Putamen (tissue), 1 donor: ENCODE data around the gene ALAS1.

ENCODE experiments used
- DNase-seq: peaks from one replicate; pipeline ENCODE4 v3.0.0-alpha.2; 2016; ENCODE audit warnings: low spot score

The ALAS1 gene

DNA sequence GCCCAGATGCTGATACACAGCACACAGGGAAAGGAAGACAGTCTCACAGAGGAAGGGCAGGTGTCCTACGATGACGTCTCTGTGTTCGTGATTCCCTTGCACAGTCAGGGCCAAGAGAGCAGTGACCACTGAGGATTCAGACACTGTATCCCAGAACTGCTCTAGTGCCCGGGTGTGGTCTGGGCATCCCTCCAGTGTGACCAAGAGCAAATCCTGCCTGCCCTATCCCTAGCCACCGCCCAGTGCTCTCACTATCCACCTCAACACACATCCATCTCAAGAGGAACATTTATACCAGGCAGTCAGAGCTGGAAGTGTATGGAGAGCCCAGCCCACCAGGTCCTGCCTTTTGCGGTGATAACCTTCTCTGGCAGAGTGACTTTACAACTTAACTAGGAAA, 51.7 kb downstream of the ALAS1 start:
- no peak for DNase-seq

DNA sequence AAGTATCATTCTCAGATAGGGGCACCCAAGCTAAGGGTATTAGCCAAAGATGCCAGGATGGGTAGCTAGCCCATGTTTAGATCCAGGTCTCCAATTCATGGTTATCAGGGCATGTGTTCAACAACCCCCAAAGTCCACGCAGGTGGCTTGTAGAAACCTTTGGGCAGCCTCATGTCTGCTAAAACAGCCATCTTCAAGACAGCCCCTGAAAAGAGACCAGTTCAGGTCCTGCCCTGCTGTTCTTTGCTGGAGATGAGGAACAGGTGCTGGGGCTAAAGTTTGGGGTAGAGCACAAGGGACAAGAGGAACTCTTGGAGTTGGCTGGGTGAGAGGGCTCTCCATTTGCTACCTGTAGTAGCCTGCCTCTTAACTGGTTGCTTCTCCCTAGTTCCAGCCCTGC, 52.2 kb downstream of the ALAS1 start:
- no peak for DNase-seq

DNA sequence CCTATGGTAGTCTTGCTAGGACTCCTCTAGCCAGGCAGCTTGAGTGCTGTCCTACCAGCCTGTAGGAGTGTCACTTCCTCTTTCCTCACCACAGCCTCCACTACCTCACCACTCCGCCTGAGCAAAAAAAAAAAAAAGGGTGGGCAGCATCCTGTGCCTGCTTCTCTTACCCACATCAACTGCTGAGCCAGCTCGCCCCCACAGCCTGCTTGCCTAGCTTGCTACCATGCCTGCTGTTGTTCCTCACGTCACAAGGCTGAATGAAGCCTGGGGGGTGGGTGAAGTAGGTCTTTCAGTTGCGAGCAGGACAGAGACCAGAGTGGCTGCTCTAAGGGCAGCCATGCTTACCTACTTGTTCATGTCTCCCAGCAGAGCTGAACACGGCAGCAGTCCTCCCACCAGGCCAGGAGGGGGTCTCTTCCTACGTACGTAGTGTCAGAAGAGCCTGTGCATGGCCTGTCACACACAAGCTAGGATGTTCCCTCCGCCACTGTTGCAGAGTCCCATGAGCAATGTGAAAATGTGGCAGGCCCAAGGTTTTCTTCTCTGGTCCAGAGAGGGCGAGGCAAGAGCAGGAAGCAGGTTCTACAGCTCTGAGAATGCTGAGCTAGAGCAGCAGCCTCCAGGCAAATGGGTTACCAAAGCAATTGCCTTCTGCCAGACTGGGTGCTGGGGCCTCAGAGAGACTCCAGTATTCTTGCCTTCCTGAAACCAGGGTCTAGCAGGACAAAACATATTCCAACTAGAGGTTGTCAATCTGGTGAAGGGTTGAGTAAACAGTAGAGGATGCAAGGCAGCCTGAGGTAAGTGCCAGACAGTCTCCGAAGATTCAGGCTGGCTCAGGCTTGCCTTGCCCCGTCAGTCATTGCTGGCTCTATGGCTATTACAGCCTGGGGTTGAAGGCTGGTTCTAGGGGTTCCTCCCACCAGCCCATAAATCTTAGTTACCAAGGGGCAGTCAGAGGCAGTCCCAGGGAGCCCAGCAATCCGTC, 55.6 kb downstream of the ALAS1 start:
- DNase-seq = peak; percentile 72

DNA sequence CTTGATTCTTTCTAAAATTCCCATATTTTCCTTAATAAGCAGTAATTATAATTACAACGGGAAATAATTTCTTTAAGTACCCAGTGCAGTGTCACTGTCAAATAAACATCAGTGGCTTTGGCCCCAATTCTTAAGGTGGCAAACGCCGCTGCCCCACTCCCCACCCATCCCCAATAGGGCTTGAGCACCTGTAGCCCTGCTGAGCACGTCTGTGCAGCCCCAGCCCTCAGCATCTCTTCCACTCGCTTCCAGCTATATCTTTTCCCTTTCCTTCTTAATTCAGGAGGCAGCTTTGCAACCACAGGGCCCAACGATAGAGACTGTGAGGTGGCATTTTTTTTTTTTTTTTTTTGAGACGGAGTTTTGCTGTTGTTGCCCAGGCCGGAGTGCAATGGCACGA, 56.6 kb downstream of the ALAS1 start:
- no peak for DNase-seq

GRCh38 chr3:52256159-52256558, 58.2 kb downstream of the ALAS1 start:
- DNase-seq = no peak

DNA sequence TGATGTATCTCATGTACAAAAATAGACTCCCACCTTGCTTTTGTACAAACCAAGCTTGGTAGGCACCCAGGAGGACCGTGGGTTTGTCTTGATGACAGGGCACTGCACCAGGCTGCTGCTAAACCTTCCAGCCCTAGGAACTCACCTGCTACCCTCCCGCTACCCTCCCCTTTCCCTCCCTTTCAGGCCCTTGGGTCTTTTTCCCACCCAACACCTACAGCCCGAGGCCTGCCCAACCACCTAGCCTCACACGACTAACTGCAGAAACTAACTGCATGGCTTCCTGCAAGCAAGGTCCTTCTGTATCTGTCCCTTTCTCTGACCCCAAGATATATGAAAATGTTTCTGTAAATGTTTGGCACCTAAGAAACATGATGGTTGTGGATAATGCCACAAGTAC, 58.7 kb downstream of the ALAS1 start:
- no peak for DNase-seq

- no peak for DNase-seq
Measured at GRCh38 chr3:52257911-52258310, 60.0 kb downstream of the ALAS1 start.

GRCh38 chr3:52259035-52259434, 61.1 kb downstream of the ALAS1 start:
- no peak for DNase-seq

DNA sequence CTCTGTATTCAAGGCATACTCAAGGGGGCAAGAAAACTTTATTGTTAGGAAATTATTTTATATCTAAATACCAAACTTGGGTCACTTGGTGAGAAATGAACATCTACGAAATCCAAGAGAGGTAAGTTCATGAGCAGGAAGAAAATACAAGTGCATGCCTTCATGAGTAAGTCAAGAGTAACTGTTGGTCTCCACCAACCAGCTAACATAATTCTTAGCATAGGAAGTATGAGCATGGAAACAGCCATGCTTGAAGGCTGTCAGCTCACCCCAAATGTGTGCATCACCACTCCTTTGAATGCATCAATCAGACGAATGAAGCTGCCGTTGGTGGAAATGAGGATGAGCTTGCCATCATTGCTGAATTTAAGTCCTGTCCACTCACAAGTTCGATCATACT, 61.5 kb downstream of the ALAS1 start:
- DNase-seq = no peak

GRCh38 chr3:52262447-52262846, 64.5 kb downstream of the ALAS1 start:
- DNase-seq = no peak
